ENCODE results near the gene OLFM2. TPM values are rescaled to one million over a fixed set of nuclear protein-coding genes. Genes with fewer than 3 reads are reported as not detected.

OLFM2 gene
- total and polyA plus RNA-seq, 10 donors: 1.5 to 4.6 (median 2.5) TPM

GRCh38 chr19:9943744-9944143 is 7.4 kb upstream of the OLFM2 start:
- no peak for TF ChIP-seq POLR2A (IDR thresholded peaks at IDR 0.05)
- no peak for TF ChIP-seq CTCF (IDR thresholded peaks at IDR 0.05 in 8 of 11, conservative IDR thresholded peaks at IDR 0.05 in 3 of 11)
- TF ChIP-seq POLR2AphosphoS5 (IDR thresholded peaks at IDR 0.05): no peak
- Histone ChIP-seq H3K4me3 (no peak overlapping the region), H3K27me3 (replicated peaks in 1 of 7) (peaks cover 0 to 35% (median 5%) of the 10 kb centered on the region in 7 donors), H3K4me1 (no peaks in the 10 kb centered on the region), H3K36me3 (no peaks in the 10 kb centered on the region), H3K27ac (no peak overlapping the region), H3K9me3 (peaks cover 0 to 21% (median 12%) of the 10 kb centered on the region in 8 donors)
- 78 to 89% (median 86%) methylated on average over 6 of the region's 6 CpGs for WGBS, 5 donors
- DNase-seq: no peak
- intact Hi-C loops (cut with DNase I; ENCODE audit: low total_unique reads): no loop called here

- peaks cover 0 to 55% (median 11%) of the 10 kb centered on the region in 7 donors for H3K27me3 ChIP-seq (replicated peaks in 1 of 7)
- intact Hi-C loops (cut with DNase I; ENCODE audit: low total_unique reads): no loop called here
- WGBS, 5 donors: 33 to 81% (median 71%) methylated on average over 1 of the region's 1 CpG
- H3K9me3 ChIP-seq: peaks cover 0 to 21% (median 12%) of the 10 kb centered on the region in 8 donors
- no peak overlapping the region for H3K27ac ChIP-seq
- peaks cover under 1 to 6% (median 5%) of the 10 kb centered on the region in 6 donors for H3K4me1 ChIP-seq
- H3K4me3 ChIP-seq: no peak overlapping the region
- DNase-seq: no peak
- TF ChIP-seq CTCF (IDR thresholded peaks at IDR 0.05 in 8 of 11, conservative IDR thresholded peaks at IDR 0.05 in 3 of 11) (no peak), POLR2AphosphoS5 (IDR thresholded peaks at IDR 0.05) (no peak), POLR2A (IDR thresholded peaks at IDR 0.05) (no peak)
- no peaks in the 10 kb centered on the region for H3K36me3 ChIP-seq
Measured at GRCh38 chr19:9941671-9942070, 5.4 kb upstream of the OLFM2 start.

GRCh38 chr19:9941231-9941630 is 4.9 kb upstream of the OLFM2 start:
- no peak for TF ChIP-seq POLR2AphosphoS5 (IDR thresholded peaks at IDR 0.05)
- no peak for TF ChIP-seq POLR2A (IDR thresholded peaks at IDR 0.05)
- TF ChIP-seq CTCF (IDR thresholded peaks at IDR 0.05 in 8 of 11, conservative IDR thresholded peaks at IDR 0.05 in 3 of 11): no peak
- H3K4me3 ChIP-seq: no peak overlapping the region
- peaks cover 0 to 21% (median 12%) of the 10 kb centered on the region in 8 donors for H3K9me3 ChIP-seq
- no peaks in the 10 kb centered on the region for H3K36me3 ChIP-seq
- WGBS, 5 donors: 42 to 57% (median 45%) methylated on average over 1 of the region's 1 CpG
- H3K27me3 ChIP-seq (replicated peaks in 1 of 7): peaks cover 0 to 60% (median 14%) of the 10 kb centered on the region in 7 donors
- no peak for DNase-seq
- intact Hi-C loops (cut with DNase I; ENCODE audit: low total_unique reads): no loop called here
- peaks cover 3 to 9% (median 8%) of the 10 kb centered on the region in 6 donors for H3K4me1 ChIP-seq
- H3K27ac ChIP-seq: no peak overlapping the region

- H3K36me3 ChIP-seq: no peaks in the 10 kb centered on the region
- WGBS, 5 donors: 33 to 65% (median 56%) methylated on average over 2 of the region's 2 CpGs
- peaks cover 0 to 21% (median 12%) of the 10 kb centered on the region in 8 donors for H3K9me3 ChIP-seq
- DNase-seq: no peak
- peaks cover 3 to 14% (median 12%) of the 10 kb centered on the region in 6 donors for H3K4me1 ChIP-seq
- H3K4me3 ChIP-seq: no peak overlapping the region
- intact Hi-C loops (cut with DNase I; ENCODE audit: low total_unique reads): no loop called here
- peaks cover 2 to 64% (median 18%) of the 10 kb centered on the region in 7 donors for H3K27me3 ChIP-seq (replicated peaks in 1 of 7)
- TF ChIP-seq POLR2A (IDR thresholded peaks at IDR 0.05) (no peak), CTCF (IDR thresholded peaks at IDR 0.05 in 8 of 11, conservative IDR thresholded peaks at IDR 0.05 in 3 of 11) (no peak), POLR2AphosphoS5 (IDR thresholded peaks at IDR 0.05) (no peak)
- no peak overlapping the region for H3K27ac ChIP-seq
Measured at GRCh38 chr19:9940778-9941177, 4.5 kb upstream of the OLFM2 start.

Measured in spleen (tissue), 11 donors.